Measurements from ENCODE around the gene HM13. TPM values are rescaled to one million over a fixed set of nuclear protein-coding genes. Genes with fewer than 3 reads are reported as not detected.
"Not testable (repeated sequence)": the region's sequence is repeated elsewhere in the genome, so short reads cannot be mapped to it uniquely, and the experiment has no call there.

Gene HM13
- total RNA-seq, 2 donors from 2014 or later, result 99.7 to 131 TPM

GRCh38 chr20:31570735-31571617 lies 56.7 kb downstream of the HM13 start:
- DNase-seq (ENCODE audit: low spot score), result no peak
- peak overlapping the region in 1 of 2 donors; percentile 89 for H3K27ac ChIP-seq
- no peaks in the 10 kb centered on the region for H3K36me3 ChIP-seq
- TF ChIP-seq CTCF (IDR thresholded peaks at IDR 0.05) (no peak), POLR2A (IDR thresholded peaks at IDR 0.05) (no peak), POLR2AphosphoS5 (IDR thresholded peaks at IDR 0.05) (no peak)
- 84% methylated on average over 24 of the region's 25 CpGs for WGBS
- no peaks in the 10 kb centered on the region for H3K9me3 ChIP-seq
- peaks cover 6% of the 10 kb centered on the region for H3K4me1 ChIP-seq (replicated peaks)
- H3K27me3 ChIP-seq (replicated peaks; ENCODE audit: insufficient read depth), result no peaks in the 10 kb centered on the region
- no peak overlapping the region for H3K4me3 ChIP-seq
- intact Hi-C loops (cut with DNase I), result no loop called here

GRCh38 chr20:31572042-31572700 lies 57.9 kb downstream of the HM13 start:
- H3K9me3 ChIP-seq, result no peaks in the 10 kb centered on the region
- no peaks in the 10 kb centered on the region for H3K36me3 ChIP-seq
- H3K4me3 ChIP-seq, result peak overlapping the region; percentile 37 to 48
- 24% methylated on average over 17 of the region's 17 CpGs for WGBS
- H3K27ac ChIP-seq, result peak overlapping the region; percentile 85 to 89
- no peaks in the 10 kb centered on the region for H3K27me3 ChIP-seq (replicated peaks; ENCODE audit: insufficient read depth)
- intact Hi-C loops (cut with DNase I), result loop anchor here (2.0 kb wide), 1 partner anchor 33 kb away; the partner anchor contains the start of gene ID1
- TF ChIP-seq CTCF (IDR thresholded peaks at IDR 0.05), result no peak
- no peak for TF ChIP-seq POLR2AphosphoS5 (IDR thresholded peaks at IDR 0.05)
- no peak for TF ChIP-seq POLR2A (IDR thresholded peaks at IDR 0.05)
- peaks cover 6% of the 10 kb centered on the region for H3K4me1 ChIP-seq (replicated peaks)
- no peak for DNase-seq (ENCODE audit: low spot score)

- Histone ChIP-seq H3K9me3 (no peaks in the 10 kb centered on the region), H3K27me3 (replicated peaks; ENCODE audit: insufficient read depth) (no peaks in the 10 kb centered on the region), H3K4me3 (peak overlapping the region; percentile 37 to 48), H3K36me3 (no peaks in the 10 kb centered on the region), H3K27ac (peak overlapping the region; percentile 85 to 89), H3K4me1 (replicated peaks) (peaks cover 6% of the 10 kb centered on the region)
- intact Hi-C loops (cut with DNase I), result loop anchor here (2.0 kb wide), 1 partner anchor 32 kb away; the partner anchor contains the start of gene ID1
- under 1% methylated on average over 62 of the region's 63 CpGs for WGBS
- peak; percentile 93 for DNase-seq (ENCODE audit: low spot score)
- TF ChIP-seq POLR2A (IDR thresholded peaks at IDR 0.05) (peak; percentile 50), POLR2AphosphoS5 (IDR thresholded peaks at IDR 0.05) (peak; percentile 89), CTCF (IDR thresholded peaks at IDR 0.05) (peak in 2 of 4 experiments; percentile 12 to 21)
Observed at GRCh38 chr20:31572701-31573554, 58.7 kb downstream of the HM13 start.

- Histone ChIP-seq H3K36me3 (no peaks in the 10 kb centered on the region), H3K27ac (peak overlapping the region; percentile 85 to 89), H3K27me3 (replicated peaks; ENCODE audit: insufficient read depth) (no peaks in the 10 kb centered on the region), H3K4me3 (peak overlapping the region; percentile 37 to 48), H3K9me3 (no peaks in the 10 kb centered on the region), H3K4me1 (replicated peaks) (peaks cover 6% of the 10 kb centered on the region)
- intact Hi-C loops (cut with DNase I), result loop anchor here (2.0 kb wide), 1 partner anchor 31 kb away; the partner anchor contains the start of gene ID1
- peak; percentile 45 for TF ChIP-seq POLR2AphosphoS5 (IDR thresholded peaks at IDR 0.05)
- no peak for TF ChIP-seq CTCF (IDR thresholded peaks at IDR 0.05)
- DNase-seq (ENCODE audit: low spot score), result peak; percentile 51
- 25% methylated on average over 19 of the region's 19 CpGs for WGBS
Observed at GRCh38 chr20:31573555-31574321, 59.5 kb downstream of the HM13 start.

- H3K27me3 ChIP-seq (replicated peaks; ENCODE audit: insufficient read depth); H3K4me3 ChIP-seq; DNase-seq (ENCODE audit: low spot score); H3K36me3 ChIP-seq; intact Hi-C loops (cut with DNase I); H3K9me3 ChIP-seq; H3K4me1 ChIP-seq (replicated peaks); H3K27ac ChIP-seq: not testable (repeated sequence)
- WGBS, result 97% methylated on average over 10 of the region's 10 CpGs
Observed at GRCh38 chr20:31574986-31575385, 60.7 kb downstream of the HM13 start.

Data from prostate gland (tissue), 2 donors.